Measurements from ENCODE around the gene SMIM5.

The SMIM5 gene

GRCh38 chr17:75591722-75592302, 41.4 kb upstream of the SMIM5 start:
- TF ChIP-seq NFIC (IDR thresholded peaks at IDR 0.05) (no peak), USF1 (IDR thresholded peaks at IDR 0.05) (no peak), REST (IDR thresholded peaks at IDR 0.05; ENCODE audit: low read depth) (no peak), YY1 (IDR thresholded peaks at IDR 0.05; ENCODE audit: low read depth) (no peak)

GRCh38 chr17:75592348-75593020, 40.8 kb upstream of the SMIM5 start:
- TF ChIP-seq FOXM1 (IDR thresholded peaks at IDR 0.05; ENCODE audit: borderline replicate concordance, low read depth) = no peak

GRCh38 chr17:75594499-75595283, 38.5 kb upstream of the SMIM5 start:
- TF ChIP-seq ZBTB7A (IDR thresholded peaks at IDR 0.05; ENCODE audit: low read depth) (no peak), MAX (IDR thresholded peaks at IDR 0.05) (no peak), TAF1 (IDR thresholded peaks at IDR 0.05; ENCODE audit: low read depth) (no peak), EP300 (IDR thresholded peaks at IDR 0.05; ENCODE audit: borderline replicate concordance) (no peak), REST (IDR thresholded peaks at IDR 0.05; ENCODE audit: low read depth) (no peak), YY1 (IDR thresholded peaks at IDR 0.05; ENCODE audit: low read depth) (no peak), CEBPB (IDR thresholded peaks at IDR 0.05) (no peak), TCF12 (IDR thresholded peaks at IDR 0.05; ENCODE audit: low read depth) (no peak), FOXM1 (IDR thresholded peaks at IDR 0.05; ENCODE audit: borderline replicate concordance, low read depth) (no peak)

- no peak for TF ChIP-seq REST (IDR thresholded peaks at IDR 0.05; ENCODE audit: low read depth)
- TF ChIP-seq ZBTB7A (IDR thresholded peaks at IDR 0.05; ENCODE audit: low read depth) = no peak
- TF ChIP-seq TCF12 (IDR thresholded peaks at IDR 0.05; ENCODE audit: low read depth) = no peak
- no peak for TF ChIP-seq TEAD4 (IDR thresholded peaks at IDR 0.05)
- no peak for TF ChIP-seq EGR1 (IDR thresholded peaks at IDR 0.05)
- TF ChIP-seq MAX (IDR thresholded peaks at IDR 0.05) = no peak
- TF ChIP-seq NFIC (IDR thresholded peaks at IDR 0.05) = no peak
- no peak for TF ChIP-seq YY1 (IDR thresholded peaks at IDR 0.05; ENCODE audit: low read depth)
- no peak for TF ChIP-seq EP300 (IDR thresholded peaks at IDR 0.05; ENCODE audit: borderline replicate concordance)
- no peak for TF ChIP-seq USF1 (IDR thresholded peaks at IDR 0.05)
Measured at GRCh38 chr17:75595284-75595919, 37.8 kb upstream of the SMIM5 start.

Measured in Ishikawa (cell line).